8988T (cell line): ENCODE data around the gene RAMP3.

Experiments
- DNase-seq: peaks from one replicate; pipeline ENCODE4 v3.0.0; 2011

The RAMP3 gene

GRCh38 chr7:45225311-45225947 lies 67.8 kb downstream of the RAMP3 start:
- no peak for DNase-seq

GRCh38 chr7:45225948-45226335 lies 68.4 kb downstream of the RAMP3 start:
- no peak for DNase-seq

- DNase-seq = no peak
Observed at GRCh38 chr7:45229156-45229920, 71.7 kb downstream of the RAMP3 start.

DNA sequence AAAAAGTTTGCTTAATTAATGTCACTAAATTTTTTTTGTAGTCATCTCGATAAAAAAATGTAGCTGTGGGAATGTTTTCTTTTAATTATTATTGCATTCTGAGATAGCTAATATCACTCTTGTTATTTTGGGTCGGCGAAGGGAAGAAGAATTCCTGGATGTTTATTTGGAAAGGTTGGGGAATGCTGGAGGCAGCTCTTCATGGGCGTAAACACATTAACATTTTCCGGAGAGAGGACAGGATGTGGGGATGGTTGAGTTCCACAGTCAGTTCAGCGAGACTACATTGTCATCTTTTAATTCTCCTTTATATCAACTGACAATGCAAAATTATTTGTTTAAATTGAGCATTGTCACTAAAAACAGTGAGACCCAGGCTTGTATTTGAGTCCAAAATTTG lies 72.5 kb downstream of the RAMP3 start:
- DNase-seq = no peak

- DNase-seq = no peak
Observed at GRCh38 chr7:45230611-45231165, 73.1 kb downstream of the RAMP3 start.

- no peak for DNase-seq
Observed at GRCh38 chr7:45233249-45233775, 75.7 kb downstream of the RAMP3 start.
